Measurements from ENCODE around the gene STOM. TPM values are rescaled to one million over a fixed set of nuclear protein-coding genes. Genes with fewer than 3 reads are reported as not detected.
A peak's percentile ranks its signal among the peaks of the same experiment; 100 is the strongest.

STOM gene
- total RNA-seq, 1 experiment from 2014 or later: 72.4 TPM

DNA sequence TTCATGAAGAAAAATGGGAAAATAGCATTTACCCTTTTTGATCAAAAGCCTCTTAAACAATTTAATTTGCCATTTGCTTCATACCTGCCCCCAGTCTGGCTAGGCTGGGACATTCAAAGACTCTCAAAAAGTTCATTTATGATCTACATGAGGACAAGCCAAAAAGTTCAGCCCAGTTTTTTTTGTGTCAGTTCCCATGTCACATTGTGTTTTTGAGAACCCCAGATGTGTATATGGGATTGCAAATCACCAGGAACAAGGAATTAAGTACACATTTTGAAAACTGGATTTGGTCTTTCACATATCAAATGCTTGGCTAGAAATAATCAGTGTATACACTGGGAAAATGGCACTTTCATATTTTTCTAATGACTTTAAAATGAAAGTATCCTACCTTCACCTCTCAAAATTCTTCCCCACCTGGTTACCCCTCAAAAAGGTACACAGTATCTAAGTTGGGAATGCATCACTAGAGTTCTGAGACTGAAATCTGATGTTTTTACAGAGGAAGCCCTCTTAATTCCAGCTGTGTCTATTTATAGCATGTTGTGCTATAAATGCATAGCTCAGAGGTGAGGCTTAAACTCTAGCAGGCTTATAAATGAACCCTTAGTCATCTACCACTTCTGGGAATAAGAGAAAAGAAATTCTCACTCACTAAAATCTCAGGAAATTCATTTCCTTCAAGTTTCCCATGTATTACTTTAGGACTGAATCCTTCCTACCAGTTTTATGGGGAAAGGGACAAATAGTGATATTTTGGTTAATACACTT, 9.3 kb downstream of the STOM start:
- intact Hi-C loops (cut with micrococcal nuclease; ENCODE audit: unreplicated experiment): loop anchor here (5.0 kb wide), 1 partner anchor 73 kb away; no protein-coding TSS in a partner anchor
- CTCF ChIA-PET: interaction anchor here (0.6 to 0.7 kb wide), 2 partner anchors 15 to 41 kb away, joined by 3 read pairs; no protein-coding TSS in a partner anchor
- H3K36me3 ChIP-seq (ENCODE audit: insufficient read depth, low read length, poor library complexity, severe bottlenecking): peaks cover 6% of the 10 kb centered on the region
- peak overlapping the region; percentile 45 for H3K27ac ChIP-seq (ENCODE audit: low read depth, low read length, poor library complexity, severe bottlenecking)
- H3K4me1 ChIP-seq (ENCODE audit: insufficient read depth, low read length, poor library complexity, severe bottlenecking): peaks cover 82% of the 10 kb centered on the region
- no peak overlapping the region for H3K4me3 ChIP-seq (ENCODE audit: low read depth, low read length, poor library complexity, severe bottlenecking)
- POLR2A ChIA-PET (ENCODE audit: low non-redundant PET): no interaction called here
- H3K27me3 ChIP-seq (replicated peaks; ENCODE audit: insufficient read depth, low read depth, low read length, poor library complexity): no peaks in the 10 kb centered on the region
- peak; percentile 70 for DNase-seq (ENCODE audit: low spot score)
- no peak for TF ChIP-seq EZH2 (IDR thresholded peaks at IDR 0.05; ENCODE audit: borderline replicate concordance, low read depth, low read length, poor library complexity, severe bottlenecking)
- TF ChIP-seq, protein P1, sequence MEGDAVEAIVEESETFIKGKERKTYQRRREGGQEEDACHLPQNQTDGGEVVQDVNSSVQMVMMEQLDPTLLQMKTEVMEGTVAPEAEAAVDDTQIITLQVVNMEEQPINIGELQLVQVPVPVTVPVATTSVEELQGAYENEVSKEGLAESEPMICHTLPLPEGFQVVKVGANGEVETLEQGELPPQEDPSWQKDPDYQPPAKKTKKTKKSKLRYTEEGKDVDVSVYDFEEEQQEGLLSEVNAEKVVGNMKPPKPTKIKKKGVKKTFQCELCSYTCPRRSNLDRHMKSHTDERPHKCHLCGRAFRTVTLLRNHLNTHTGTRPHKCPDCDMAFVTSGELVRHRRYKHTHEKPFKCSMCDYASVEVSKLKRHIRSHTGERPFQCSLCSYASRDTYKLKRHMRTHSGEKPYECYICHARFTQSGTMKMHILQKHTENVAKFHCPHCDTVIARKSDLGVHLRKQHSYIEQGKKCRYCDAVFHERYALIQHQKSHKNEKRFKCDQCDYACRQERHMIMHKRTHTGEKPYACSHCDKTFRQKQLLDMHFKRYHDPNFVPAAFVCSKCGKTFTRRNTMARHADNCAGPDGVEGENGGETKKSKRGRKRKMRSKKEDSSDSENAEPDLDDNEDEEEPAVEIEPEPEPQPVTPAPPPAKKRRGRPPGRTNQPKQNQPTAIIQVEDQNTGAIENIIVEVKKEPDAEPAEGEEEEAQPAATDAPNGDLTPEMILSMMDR (conservative IDR thresholded peaks at IDR 0.05; ENCODE audit: low read depth, low read length): no peak
- no TSS peak for BruUV-seq (replicated peaks)
- no peaks in the 10 kb centered on the region for H3K9me3 ChIP-seq (ENCODE audit: low read depth, low read length, poor library complexity, severe bottlenecking)

DNA sequence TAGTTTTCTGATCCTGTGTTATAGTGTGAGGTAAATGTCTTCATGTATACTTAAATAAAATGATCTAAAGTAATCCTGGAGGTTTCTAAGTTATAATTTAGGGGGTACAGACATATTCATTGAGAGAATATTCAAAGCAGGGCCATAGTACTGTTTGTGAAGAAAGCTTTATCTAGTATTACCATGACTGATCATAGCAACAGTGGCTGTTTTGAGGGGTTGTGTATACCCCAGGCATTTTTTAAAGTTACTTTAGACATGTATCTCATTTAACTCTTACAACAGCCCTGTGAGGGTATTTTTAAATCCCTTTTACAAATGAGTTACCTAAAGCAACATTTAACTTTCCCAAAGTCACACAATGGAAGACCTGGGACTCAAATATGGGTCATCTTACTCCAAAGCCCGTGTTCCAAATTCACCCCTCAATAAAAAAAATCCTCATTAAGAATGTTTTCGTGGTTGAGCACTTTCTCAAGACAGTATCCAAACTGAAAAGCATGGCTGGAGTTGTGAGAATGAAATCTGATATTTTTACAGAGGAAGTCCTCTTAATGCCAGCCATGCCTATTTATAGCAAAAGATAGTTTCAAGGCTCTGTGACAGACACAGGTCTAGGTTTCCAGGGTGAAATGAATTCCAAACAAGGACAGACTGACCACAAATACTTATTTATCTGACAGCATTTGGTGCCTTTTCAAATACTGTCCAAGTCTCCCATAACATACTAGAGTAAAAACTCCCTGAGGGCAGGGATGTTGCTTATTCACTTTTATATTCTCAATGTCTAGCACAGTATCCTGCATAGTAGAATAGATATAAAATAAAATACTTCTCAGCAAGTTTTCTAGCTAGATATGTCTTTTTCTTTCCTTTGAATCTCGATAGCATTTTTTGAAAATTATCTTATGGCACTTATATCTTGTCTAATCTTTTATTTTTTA, 10.4 kb downstream of the STOM start:
- intact Hi-C loops (cut with micrococcal nuclease; ENCODE audit: unreplicated experiment): loop anchor here (5.0 kb wide), 1 partner anchor 72 kb away; no protein-coding TSS in a partner anchor
- POLR2A ChIA-PET (ENCODE audit: low non-redundant PET): no interaction called here
- CTCF ChIA-PET: no interaction called here

DNA sequence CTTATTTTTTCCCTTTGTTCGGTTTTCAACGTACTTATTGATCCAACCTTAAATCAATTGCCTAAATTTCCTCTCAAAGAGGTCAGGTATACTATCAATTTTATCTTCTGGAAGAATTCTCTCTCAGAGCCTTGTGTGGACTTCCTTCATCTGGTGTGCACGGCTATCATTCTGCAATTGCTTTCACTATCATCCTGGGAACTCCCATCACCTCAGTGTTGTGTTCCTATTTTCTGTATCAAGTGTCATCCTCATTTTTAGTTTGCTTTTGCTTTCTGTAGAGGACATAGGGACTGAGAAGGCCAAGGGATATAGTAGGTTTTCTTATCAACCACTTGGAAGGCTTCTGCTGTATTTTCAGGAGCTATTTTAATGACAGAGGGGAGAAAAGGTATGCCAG, 11.3 kb downstream of the STOM start:
- CTCF ChIA-PET: no interaction called here
- Histone ChIP-seq H3K4me3 (ENCODE audit: low read depth, low read length, poor library complexity, severe bottlenecking) (no peak overlapping the region), H3K27ac (ENCODE audit: low read depth, low read length, poor library complexity, severe bottlenecking) (peak overlapping the region; percentile 55), H3K4me1 (ENCODE audit: insufficient read depth, low read length, poor library complexity, severe bottlenecking) (peaks cover 62% of the 10 kb centered on the region), H3K36me3 (ENCODE audit: insufficient read depth, low read length, poor library complexity, severe bottlenecking) (peaks cover 13% of the 10 kb centered on the region), H3K27me3 (replicated peaks; ENCODE audit: insufficient read depth, low read depth, low read length, poor library complexity) (no peaks in the 10 kb centered on the region), H3K9me3 (ENCODE audit: low read depth, low read length, poor library complexity, severe bottlenecking) (no peaks in the 10 kb centered on the region)
- DNase-seq (ENCODE audit: low spot score): no peak
- POLR2A ChIA-PET (ENCODE audit: low non-redundant PET): no interaction called here
- TF ChIP-seq EZH2 (IDR thresholded peaks at IDR 0.05; ENCODE audit: borderline replicate concordance, low read depth, low read length, poor library complexity, severe bottlenecking): no peak
- TF ChIP-seq, protein P1 (conservative IDR thresholded peaks at IDR 0.05; ENCODE audit: low read depth, low read length): no peak
- no TSS peak for BruUV-seq (replicated peaks)
- intact Hi-C loops (cut with micrococcal nuclease; ENCODE audit: unreplicated experiment): no loop called here

More for the DNA sequence above, 10.4 kb downstream of the STOM start:
- Histone ChIP-seq H3K36me3 (ENCODE audit: insufficient read depth, low read length, poor library complexity, severe bottlenecking) (peaks cover 6% of the 10 kb centered on the region), H3K9me3 (ENCODE audit: low read depth, low read length, poor library complexity, severe bottlenecking) (no peaks in the 10 kb centered on the region), H3K27me3 (replicated peaks; ENCODE audit: insufficient read depth, low read depth, low read length, poor library complexity) (no peaks in the 10 kb centered on the region), H3K27ac (ENCODE audit: low read depth, low read length, poor library complexity, severe bottlenecking) (peak overlapping the region; percentile 55), H3K4me3 (ENCODE audit: low read depth, low read length, poor library complexity, severe bottlenecking) (no peak overlapping the region), H3K4me1 (ENCODE audit: insufficient read depth, low read length, poor library complexity, severe bottlenecking) (peaks cover 71% of the 10 kb centered on the region)
- DNase-seq (ENCODE audit: low spot score): peak; percentile 41
- TF ChIP-seq EZH2 (IDR thresholded peaks at IDR 0.05; ENCODE audit: borderline replicate concordance, low read depth, low read length, poor library complexity, severe bottlenecking): no peak
- TF ChIP-seq, protein P1 (conservative IDR thresholded peaks at IDR 0.05; ENCODE audit: low read depth, low read length): no peak
- no TSS peak for BruUV-seq (replicated peaks)

Data from A673 (cell line).